Fibroblast of pulmonary artery (primary cell): Measurements from ENCODE around the gene AGPAT4.
A peak's percentile ranks its signal among the peaks of the same experiment; 100 is the strongest.

Experiments used
- DNase-seq: peaks from one replicate; pipeline ENCODE4 v3.0.0-alpha.2; 2010; ENCODE audit warnings: low read depth
- H3K4me3 ChIP-seq: replicated peaks from 2 replicates; pipeline ENCODE4 v1.5.1; 2011; ENCODE audit warnings: low read depth, mild to moderate bottlenecking, control low read depth, low read length, moderate library complexity
- TF ChIP-seq, protein P1 (sequence below): IDR thresholded peaks from 2 replicates; pipeline ENCODE4 v1.5.1; 2011; ENCODE audit warnings: mild to moderate bottlenecking, control low read depth, low read length, inconsistent platforms; ENCODE audit errors: missing control alignments

AGPAT4 gene

DNA sequence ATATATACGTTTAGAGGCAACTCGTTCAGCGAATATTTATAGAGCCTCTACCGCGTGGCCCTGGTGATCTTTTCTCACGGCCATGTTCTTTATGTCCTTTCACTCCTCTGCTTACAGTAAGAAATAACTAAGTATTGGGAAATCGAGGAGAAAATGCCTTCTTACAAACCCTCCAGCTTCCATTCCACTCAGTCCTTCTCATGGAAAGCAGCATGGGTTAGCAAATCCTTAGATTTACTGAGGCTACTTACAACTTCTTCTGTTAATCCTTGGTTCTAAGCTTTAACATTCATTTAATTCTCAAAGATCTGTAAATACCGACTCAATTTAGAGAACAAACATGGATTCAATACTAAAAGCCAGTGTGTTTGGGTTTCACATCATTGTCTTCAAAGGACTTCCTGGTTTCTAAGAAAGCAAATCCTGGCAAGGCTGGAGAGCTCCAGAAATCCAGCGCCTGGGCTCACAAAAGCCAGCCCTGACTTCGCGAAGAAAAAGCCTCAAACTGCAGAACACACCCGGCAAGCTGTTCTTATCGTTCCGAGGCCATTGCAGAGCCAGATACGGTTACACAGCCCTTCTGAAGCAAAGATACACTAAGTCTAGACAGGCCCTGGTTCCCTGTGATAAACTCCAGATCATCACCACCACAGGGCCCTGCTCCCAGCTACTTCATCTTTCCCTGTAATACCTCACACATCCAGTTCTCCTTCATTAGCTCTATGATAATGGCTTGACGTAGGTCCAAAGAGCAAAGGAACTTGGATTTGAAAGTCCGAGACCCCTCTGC, 19.2 kb downstream of the AGPAT4 start:
- peak; percentile 56 for DNase-seq
- TF ChIP-seq, protein P1, sequence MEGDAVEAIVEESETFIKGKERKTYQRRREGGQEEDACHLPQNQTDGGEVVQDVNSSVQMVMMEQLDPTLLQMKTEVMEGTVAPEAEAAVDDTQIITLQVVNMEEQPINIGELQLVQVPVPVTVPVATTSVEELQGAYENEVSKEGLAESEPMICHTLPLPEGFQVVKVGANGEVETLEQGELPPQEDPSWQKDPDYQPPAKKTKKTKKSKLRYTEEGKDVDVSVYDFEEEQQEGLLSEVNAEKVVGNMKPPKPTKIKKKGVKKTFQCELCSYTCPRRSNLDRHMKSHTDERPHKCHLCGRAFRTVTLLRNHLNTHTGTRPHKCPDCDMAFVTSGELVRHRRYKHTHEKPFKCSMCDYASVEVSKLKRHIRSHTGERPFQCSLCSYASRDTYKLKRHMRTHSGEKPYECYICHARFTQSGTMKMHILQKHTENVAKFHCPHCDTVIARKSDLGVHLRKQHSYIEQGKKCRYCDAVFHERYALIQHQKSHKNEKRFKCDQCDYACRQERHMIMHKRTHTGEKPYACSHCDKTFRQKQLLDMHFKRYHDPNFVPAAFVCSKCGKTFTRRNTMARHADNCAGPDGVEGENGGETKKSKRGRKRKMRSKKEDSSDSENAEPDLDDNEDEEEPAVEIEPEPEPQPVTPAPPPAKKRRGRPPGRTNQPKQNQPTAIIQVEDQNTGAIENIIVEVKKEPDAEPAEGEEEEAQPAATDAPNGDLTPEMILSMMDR = no peak

DNA sequence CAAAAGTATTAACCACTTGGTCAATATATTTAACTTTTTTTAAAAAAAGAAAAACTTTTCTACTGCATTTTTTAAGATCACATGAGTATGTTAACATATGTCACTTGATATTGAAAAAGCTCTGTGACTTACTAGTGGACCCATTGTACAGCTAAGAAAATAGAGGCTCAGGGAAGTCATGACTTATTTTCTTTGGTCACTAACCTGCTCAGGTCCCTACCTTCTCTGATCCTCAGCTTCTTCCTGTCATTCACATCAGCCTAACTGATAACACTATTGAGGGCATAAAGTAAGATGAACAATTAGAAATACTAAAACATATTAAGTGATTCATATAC, 19.8 kb downstream of the AGPAT4 start:
- TF ChIP-seq, protein P1 = no peak

More for the DNA sequence above, 19.2 kb downstream of the AGPAT4 start:
- no peak overlapping the region for H3K4me3 ChIP-seq

DNA sequence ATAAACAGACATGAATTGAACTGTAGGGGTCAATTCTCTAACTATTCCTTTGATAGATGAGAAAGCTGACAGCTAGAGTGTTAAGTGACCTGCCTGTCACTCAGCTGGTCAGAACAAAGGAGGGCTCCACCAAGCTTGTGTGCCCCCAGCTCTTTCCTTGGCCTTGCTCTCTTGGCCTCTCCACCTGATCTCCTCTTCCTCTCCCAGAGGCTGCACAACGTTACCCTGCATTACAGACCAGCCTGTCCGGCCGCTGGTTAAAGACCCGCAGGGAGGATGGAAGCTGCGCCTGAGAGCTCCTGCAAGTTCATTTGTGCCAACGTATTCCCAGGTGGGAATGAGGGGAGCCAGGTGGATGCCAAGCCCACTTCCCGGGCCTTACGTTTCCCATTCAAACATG, 22.5 kb downstream of the AGPAT4 start:
- TF ChIP-seq, protein P1 = no peak
- no peak for DNase-seq
- no peak overlapping the region for H3K4me3 ChIP-seq

More for the DNA sequence above, 19.8 kb downstream of the AGPAT4 start:
- no peak for DNase-seq
- H3K4me3 ChIP-seq = no peak overlapping the region

DNA sequence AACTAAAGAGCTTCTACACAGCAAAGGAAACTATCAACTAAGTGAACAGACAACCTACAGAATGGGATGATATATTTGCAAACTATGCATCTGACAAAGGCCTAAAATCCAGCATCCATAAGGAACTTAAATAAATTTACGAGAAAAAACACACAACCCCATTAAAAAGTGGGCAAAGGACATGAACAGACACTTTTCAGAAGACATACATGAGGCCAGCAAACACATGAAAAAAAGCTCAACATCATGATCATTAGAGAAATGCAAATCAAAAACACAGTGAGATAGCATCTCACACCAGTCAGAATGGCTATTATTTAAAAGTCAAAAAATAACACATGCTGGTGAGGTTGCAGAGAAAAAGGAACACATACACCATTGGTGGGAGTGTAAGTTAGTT, 24.5 kb downstream of the AGPAT4 start:
- no peak overlapping the region for H3K4me3 ChIP-seq
- TF ChIP-seq, protein P1 = no peak
- no peak for DNase-seq

DNA sequence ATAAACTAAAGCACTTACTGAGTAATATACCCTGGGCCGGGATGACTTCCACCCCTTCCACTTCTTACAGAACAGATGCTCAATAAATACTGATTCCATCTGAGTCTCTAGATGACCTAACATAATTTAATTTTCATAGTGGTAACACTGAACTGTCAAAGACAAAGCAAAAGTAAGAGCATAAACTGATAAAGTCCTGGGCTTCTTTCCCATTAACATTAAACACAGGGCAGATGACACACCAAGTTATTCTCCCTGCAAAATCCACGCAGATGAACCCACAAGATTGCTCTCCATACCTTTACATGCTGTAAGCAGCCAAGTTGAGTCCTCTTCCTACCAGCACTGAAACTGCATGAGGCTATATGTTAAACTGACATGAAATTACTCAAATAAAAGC, 27.1 kb downstream of the AGPAT4 start:
- TF ChIP-seq, protein P1 = no peak
- H3K4me3 ChIP-seq = no peak overlapping the region
- DNase-seq = no peak

DNA sequence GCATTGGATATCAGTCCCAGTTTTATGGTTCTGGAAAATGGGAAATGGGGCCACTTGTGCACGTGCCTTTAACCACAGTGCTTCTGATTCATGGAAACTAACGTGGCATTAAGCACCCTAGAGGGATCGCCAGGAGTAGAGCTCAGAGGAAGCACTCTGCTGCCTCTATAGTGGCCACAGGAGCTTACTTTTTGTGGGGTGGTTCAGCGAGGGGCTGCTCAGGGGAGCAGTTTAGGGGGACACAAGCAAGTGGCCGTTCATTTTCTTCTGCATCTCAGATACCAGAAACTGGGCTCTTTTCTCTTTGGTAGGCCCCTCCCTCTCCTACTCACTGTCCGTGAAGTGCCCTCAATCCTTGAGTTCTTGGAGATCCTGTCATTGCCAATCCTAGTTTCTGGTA, 28.5 kb downstream of the AGPAT4 start:
- no peak overlapping the region for H3K4me3 ChIP-seq
- DNase-seq = no peak
- TF ChIP-seq, protein P1 = no peak

DNA sequence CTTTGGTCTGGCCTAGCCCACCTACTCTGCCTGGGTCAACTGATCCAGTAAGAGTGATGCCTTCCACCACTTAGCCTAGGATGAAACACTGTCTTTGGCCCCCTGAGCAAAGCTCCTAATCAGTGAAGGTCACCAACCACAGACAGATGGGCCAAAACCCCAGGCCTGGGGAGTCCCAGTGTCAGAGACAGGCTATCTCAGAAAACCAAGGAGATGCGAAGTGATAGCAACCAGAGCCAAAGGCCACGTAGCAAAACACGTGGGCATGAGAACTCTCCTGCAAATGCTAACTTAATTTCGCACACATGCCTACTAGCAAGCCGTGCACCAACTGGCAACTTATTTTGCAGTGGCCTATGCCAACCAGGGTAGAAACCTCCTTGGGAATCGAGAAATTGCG, 29.1 kb downstream of the AGPAT4 start:
- no peak for DNase-seq
- H3K4me3 ChIP-seq = no peak overlapping the region
- TF ChIP-seq, protein P1 = no peak
